Measurements from ENCODE around the gene GALT.
"Not testable (repeated sequence)": the region's sequence is repeated elsewhere in the genome, so short reads cannot be mapped to it uniquely, and the experiment has no call there.

Gene GALT

DNA sequence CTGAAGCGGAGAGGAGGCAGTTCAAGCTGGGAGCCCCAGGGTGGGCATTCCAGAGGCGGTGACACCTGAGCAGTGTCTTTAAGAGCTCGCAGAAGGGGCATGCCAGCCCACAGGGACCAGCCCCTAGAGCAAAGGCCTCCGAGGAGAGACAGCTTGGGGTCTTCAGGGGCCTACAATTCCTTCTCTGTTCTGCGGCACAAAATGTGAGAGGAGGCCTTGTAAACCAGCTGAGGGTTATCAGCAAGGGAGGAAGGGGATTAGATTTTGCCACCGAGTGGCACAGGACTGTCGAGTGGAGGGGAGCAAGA, 8.4 kb upstream of the GALT start:
- Histone ChIP-seq H3K4me3 (ENCODE audit: extremely low read depth, insufficient read depth, low read length, poor library complexity, severe bottlenecking) (peak overlapping the region; percentile 61), H3K27ac (ENCODE audit: low read depth, low read length, severe bottlenecking) (no peak overlapping the region), H3K9me3 (ENCODE audit: control insufficient read depth, low read length) (no peaks in the 10 kb centered on the region), H3K4me1 (ENCODE audit: control insufficient read depth, insufficient read depth, low read length, poor library complexity, severe bottlenecking) (peaks cover 9% of the 10 kb centered on the region), H3K36me3 (ENCODE audit: control insufficient read depth, insufficient read depth, low read length) (no peaks in the 10 kb centered on the region)
- WGBS, 2 experiments (ENCODE audit: insufficient coverage in 2 of 2) = 36 to 37% methylated on average over 7 of the region's 7 CpGs

DNA sequence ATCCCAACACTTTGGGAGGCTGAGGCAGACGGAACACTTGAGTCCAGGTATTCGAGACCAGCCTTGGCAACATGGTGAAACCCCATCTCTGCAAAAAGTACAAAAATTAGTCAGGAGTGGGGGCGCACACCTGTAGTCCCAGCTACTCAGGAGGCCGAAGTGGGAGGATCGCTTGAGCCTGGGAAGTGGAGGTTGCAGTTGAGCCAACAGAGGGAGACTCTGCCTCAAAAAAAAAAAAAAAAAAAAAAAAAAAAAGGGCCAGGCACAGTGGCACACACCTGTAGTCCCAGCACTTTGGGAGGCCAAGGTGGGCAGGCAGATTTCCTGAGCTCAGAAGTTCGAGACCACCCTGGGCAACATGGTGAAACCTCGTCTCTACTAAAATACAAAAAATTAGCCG, 7.2 kb upstream of the GALT start:
- 89 to 95% methylated on average over 5 to 6 of the region's 8 CpGs for WGBS, 2 experiments (ENCODE audit: insufficient coverage in 2 of 2)
- not testable (repeated sequence) for H3K36me3 ChIP-seq (ENCODE audit: control insufficient read depth, insufficient read depth, low read length); H3K9me3 ChIP-seq (ENCODE audit: control insufficient read depth, low read length); H3K4me3 ChIP-seq (ENCODE audit: extremely low read depth, insufficient read depth, low read length, poor library complexity, severe bottlenecking); H3K4me1 ChIP-seq (ENCODE audit: control insufficient read depth, insufficient read depth, low read length, poor library complexity, severe bottlenecking); H3K27ac ChIP-seq (ENCODE audit: low read depth, low read length, severe bottlenecking)

DNA sequence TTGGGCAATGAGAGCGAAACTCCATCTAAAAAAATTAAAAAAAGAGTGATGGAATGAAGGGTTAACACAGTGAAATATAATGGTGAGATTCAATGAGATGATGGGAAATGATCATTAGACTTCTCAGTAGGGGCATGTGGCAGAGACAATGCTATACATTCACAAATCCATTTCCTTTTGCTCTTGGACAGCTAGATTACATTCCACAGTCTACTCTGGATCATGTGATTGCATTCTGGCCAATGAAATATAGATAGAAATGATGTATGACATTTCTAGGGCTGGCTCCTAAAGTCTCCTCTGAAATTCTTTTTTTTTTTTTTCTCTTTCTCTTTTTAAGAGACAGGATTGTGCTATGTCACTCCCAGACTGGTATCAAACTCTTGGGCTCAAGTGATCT, 3.8 kb upstream of the GALT start:
- Histone ChIP-seq H3K4me3 (ENCODE audit: extremely low read depth, insufficient read depth, low read length, poor library complexity, severe bottlenecking) (no peak overlapping the region), H3K27ac (ENCODE audit: low read depth, low read length, severe bottlenecking) (no peak overlapping the region), H3K36me3 (ENCODE audit: control insufficient read depth, insufficient read depth, low read length) (no peaks in the 10 kb centered on the region), H3K4me1 (ENCODE audit: control insufficient read depth, insufficient read depth, low read length, poor library complexity, severe bottlenecking) (peaks cover 10% of the 10 kb centered on the region), H3K9me3 (ENCODE audit: control insufficient read depth, low read length) (no peaks in the 10 kb centered on the region)
- 100% methylated on average over 1 of the region's 1 CpG; no CpG with 5 or more reads in 1 of the 2 experiments for WGBS, 2 experiments (ENCODE audit: insufficient coverage in 2 of 2)

DNA sequence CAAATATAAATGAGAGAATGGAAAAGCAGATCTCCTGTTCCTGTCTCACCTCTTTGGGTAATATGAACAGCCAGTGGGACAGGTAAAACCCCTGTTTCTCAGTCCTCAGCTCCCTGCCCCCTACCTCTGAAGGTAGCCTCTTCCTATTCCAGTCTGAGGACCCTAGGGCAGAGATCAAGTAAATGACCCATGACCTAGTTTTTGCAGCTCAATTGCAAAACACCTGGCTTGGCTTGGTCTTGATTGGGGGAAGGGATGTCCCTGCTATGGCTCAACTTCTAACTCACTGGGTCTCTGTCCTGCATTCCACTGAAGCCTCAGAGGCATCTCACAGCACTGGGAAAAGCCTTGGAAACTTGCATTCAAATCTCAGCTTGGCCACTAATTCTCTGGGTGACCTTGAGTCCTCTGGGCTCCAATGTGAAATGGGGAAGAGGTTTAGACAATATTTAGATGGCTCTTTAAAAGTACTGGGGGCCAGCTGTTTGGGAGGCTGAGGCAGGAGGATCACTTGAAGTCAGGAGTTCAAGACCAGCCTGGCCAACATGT, 1.6 kb upstream of the GALT start:
- Histone ChIP-seq H3K9me3 (ENCODE audit: control insufficient read depth, low read length) (no peaks in the 10 kb centered on the region), H3K4me1 (ENCODE audit: control insufficient read depth, insufficient read depth, low read length, poor library complexity, severe bottlenecking) (peaks cover 6% of the 10 kb centered on the region), H3K27ac (ENCODE audit: low read depth, low read length, severe bottlenecking) (no peak overlapping the region), H3K4me3 (ENCODE audit: extremely low read depth, insufficient read depth, low read length, poor library complexity, severe bottlenecking) (no peak overlapping the region), H3K36me3 (ENCODE audit: control insufficient read depth, insufficient read depth, low read length) (peaks cover 17% of the 10 kb centered on the region)

GRCh38 chr9:34647084-34647403, 569 bp downstream of the GALT start:
- Histone ChIP-seq H3K4me3 (ENCODE audit: extremely low read depth, insufficient read depth, low read length, poor library complexity, severe bottlenecking) (peak overlapping the region; percentile 73), H3K27ac (ENCODE audit: low read depth, low read length, severe bottlenecking) (peak overlapping the region; percentile 83), H3K9me3 (ENCODE audit: control insufficient read depth, low read length) (no peaks in the 10 kb centered on the region), H3K4me1 (ENCODE audit: control insufficient read depth, insufficient read depth, low read length, poor library complexity, severe bottlenecking) (peaks cover 6% of the 10 kb centered on the region), H3K36me3 (ENCODE audit: control insufficient read depth, insufficient read depth, low read length) (peaks cover 22% of the 10 kb centered on the region)
- WGBS, 2 experiments (ENCODE audit: insufficient coverage in 2 of 2) = 12 to 13% methylated on average over 8 of the region's 8 CpGs

- Histone ChIP-seq H3K36me3 (ENCODE audit: control insufficient read depth, insufficient read depth, low read length) (peaks cover 22% of the 10 kb centered on the region), H3K27ac (ENCODE audit: low read depth, low read length, severe bottlenecking) (no peak overlapping the region), H3K4me3 (ENCODE audit: extremely low read depth, insufficient read depth, low read length, poor library complexity, severe bottlenecking) (peak overlapping the region; percentile 73), H3K4me1 (ENCODE audit: control insufficient read depth, insufficient read depth, low read length, poor library complexity, severe bottlenecking) (peaks cover 11% of the 10 kb centered on the region), H3K9me3 (ENCODE audit: control insufficient read depth, low read length) (no peaks in the 10 kb centered on the region)
- WGBS, 2 experiments (ENCODE audit: insufficient coverage in 2 of 2) = 92 to 97% methylated on average over 8 to 10 of the region's 10 CpGs
These were observed 1.2 kb downstream of the GALT start for GRCh38 chr9:34647651-34648050.

DNA sequence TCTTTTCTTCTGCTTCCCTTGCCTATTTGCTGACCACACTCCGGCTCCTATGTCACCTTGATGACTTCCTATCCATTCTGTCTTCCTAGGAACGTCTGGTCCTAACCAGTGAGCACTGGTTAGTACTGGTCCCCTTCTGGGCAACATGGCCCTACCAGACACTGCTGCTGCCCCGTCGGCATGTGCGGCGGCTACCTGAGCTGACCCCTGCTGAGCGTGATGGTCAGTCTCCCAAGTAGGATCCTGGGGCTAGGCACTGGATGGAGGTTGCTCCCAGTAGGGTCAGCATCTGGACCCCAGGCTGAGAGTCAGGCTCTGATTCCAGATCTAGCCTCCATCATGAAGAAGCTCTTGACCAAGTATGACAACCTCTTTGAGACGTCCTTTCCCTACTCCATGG, 2.2 kb downstream of the GALT start:
- Histone ChIP-seq H3K27ac (ENCODE audit: low read depth, low read length, severe bottlenecking) (no peak overlapping the region), H3K36me3 (ENCODE audit: control insufficient read depth, insufficient read depth, low read length) (peaks cover 22% of the 10 kb centered on the region)
- 96 to 98% methylated on average over 5 to 8 of the region's 8 CpGs for WGBS, 2 experiments (ENCODE audit: insufficient coverage in 2 of 2)

DNA sequence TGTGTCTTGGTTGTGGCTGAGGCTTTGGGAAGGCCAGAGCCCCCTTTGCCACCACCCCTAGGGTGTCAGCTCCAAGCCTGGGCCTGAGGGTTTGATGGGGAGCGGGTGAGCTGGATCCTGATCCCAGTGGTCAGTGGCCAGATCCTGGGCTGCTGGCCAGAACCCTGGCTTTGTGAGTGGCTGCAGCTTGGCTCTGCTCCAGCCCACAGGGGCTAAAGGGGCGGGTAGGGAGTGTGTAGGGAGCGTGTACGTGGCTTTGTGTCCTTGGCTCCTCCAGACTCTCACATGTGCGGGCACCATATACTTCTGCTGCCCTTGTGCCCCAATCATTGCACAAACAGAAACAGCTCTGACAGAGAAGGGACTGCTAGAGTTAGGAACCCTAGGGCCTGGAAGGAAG, 4.3 kb downstream of the GALT start:
- no peak overlapping the region for H3K4me3 ChIP-seq (ENCODE audit: extremely low read depth, insufficient read depth, low read length, poor library complexity, severe bottlenecking)
- WGBS, 2 experiments (ENCODE audit: insufficient coverage in 2 of 2) = 89 to 94% methylated on average over 1 to 4 of the region's 5 CpGs
- peaks cover 29% of the 10 kb centered on the region for H3K4me1 ChIP-seq (ENCODE audit: control insufficient read depth, insufficient read depth, low read length, poor library complexity, severe bottlenecking)
- H3K27ac ChIP-seq (ENCODE audit: low read depth, low read length, severe bottlenecking) = no peak overlapping the region
- peaks cover 22% of the 10 kb centered on the region for H3K36me3 ChIP-seq (ENCODE audit: control insufficient read depth, insufficient read depth, low read length)
- no peaks in the 10 kb centered on the region for H3K9me3 ChIP-seq (ENCODE audit: control insufficient read depth, low read length)

More for the DNA sequence above, 2.2 kb downstream of the GALT start:
- Histone ChIP-seq H3K4me3 (ENCODE audit: extremely low read depth, insufficient read depth, low read length, poor library complexity, severe bottlenecking) (no peak overlapping the region), H3K4me1 (ENCODE audit: control insufficient read depth, insufficient read depth, low read length, poor library complexity, severe bottlenecking) (peaks cover 22% of the 10 kb centered on the region), H3K9me3 (ENCODE audit: control insufficient read depth, low read length) (no peaks in the 10 kb centered on the region)

- 76 to 81% methylated on average over 2 of the region's 4 CpGs for WGBS, 2 experiments (ENCODE audit: insufficient coverage in 2 of 2)
- Histone ChIP-seq H3K4me1 (ENCODE audit: control insufficient read depth, insufficient read depth, low read length, poor library complexity, severe bottlenecking) (peaks cover 26% of the 10 kb centered on the region), H3K9me3 (ENCODE audit: control insufficient read depth, low read length) (no peaks in the 10 kb centered on the region), H3K36me3 (ENCODE audit: control insufficient read depth, insufficient read depth, low read length) (peaks cover 22% of the 10 kb centered on the region), H3K27ac (ENCODE audit: low read depth, low read length, severe bottlenecking) (peak overlapping the region; percentile 59), H3K4me3 (ENCODE audit: extremely low read depth, insufficient read depth, low read length, poor library complexity, severe bottlenecking) (peak overlapping the region; percentile 42)
These were observed 4.8 kb downstream of the GALT start for GRCh38 chr9:34651321-34651720.

DNA sequence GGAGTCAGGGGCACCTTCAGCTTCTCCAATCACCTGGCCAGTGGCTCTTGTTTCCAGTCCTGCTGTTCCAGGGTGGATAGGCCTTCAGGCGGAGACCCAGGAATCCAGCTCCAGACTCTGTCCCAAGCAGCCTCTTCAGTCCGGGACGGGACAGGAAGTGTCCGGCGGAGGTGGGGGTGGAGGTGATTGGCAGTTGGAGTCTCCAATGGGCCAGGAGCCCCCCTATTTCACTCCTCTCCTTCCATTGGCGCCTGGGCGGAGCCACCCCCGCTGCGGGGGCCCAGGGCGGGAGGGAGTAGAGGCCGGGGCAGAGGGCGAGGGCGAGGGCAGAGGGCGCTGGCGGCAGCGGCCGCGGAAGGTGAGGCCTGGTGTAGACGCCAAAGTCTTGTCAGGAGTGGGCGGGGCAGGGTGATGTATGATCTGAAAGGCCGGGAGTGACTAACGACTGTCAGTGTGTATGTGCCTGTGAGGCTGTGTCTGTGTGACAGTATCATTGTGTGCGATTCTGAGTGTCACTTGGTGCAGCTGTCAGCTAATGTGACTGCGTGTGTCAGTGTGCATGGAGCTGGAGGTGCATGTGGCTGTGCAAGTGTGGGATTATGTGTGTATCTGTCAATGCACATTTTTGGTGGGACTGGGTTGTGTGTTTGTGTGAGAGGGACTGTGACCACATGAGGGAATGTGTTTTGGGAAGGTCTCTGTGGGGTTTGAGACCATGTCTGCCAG, 5.6 kb downstream of the GALT start, which contains the start of gene IL11RA:
IL11RA (plus strand) TSS at position 310 of the 726 bp plus-strand sequence. CDS start 3,033 bp downstream, outside the sequence.
- WGBS, 2 experiments (ENCODE audit: insufficient coverage in 2 of 2) = 6 to 7% methylated on average over 12 of the region's 24 CpGs
- peak within 1 kb of the TSS; percentile 42 for H3K4me3 ChIP-seq (ENCODE audit: extremely low read depth, insufficient read depth, low read length, poor library complexity, severe bottlenecking)
- H3K4me1 ChIP-seq (ENCODE audit: control insufficient read depth, insufficient read depth, low read length, poor library complexity, severe bottlenecking) = peaks cover 26% of the 10 kb centered on the region
- no peaks in the 10 kb centered on the region for H3K9me3 ChIP-seq (ENCODE audit: control insufficient read depth, low read length)
- peaks cover 22% of the 10 kb centered on the region for H3K36me3 ChIP-seq (ENCODE audit: control insufficient read depth, insufficient read depth, low read length)
- peak within 1 kb of the TSS; percentile 81 for H3K27ac ChIP-seq (ENCODE audit: low read depth, low read length, severe bottlenecking)

- Histone ChIP-seq H3K9me3 (ENCODE audit: control insufficient read depth, low read length) (no peaks in the 10 kb centered on the region), H3K36me3 (ENCODE audit: control insufficient read depth, insufficient read depth, low read length) (peaks cover 22% of the 10 kb centered on the region), H3K4me3 (ENCODE audit: extremely low read depth, insufficient read depth, low read length, poor library complexity, severe bottlenecking) (peak overlapping the region; percentile 42), H3K27ac (ENCODE audit: low read depth, low read length, severe bottlenecking) (peak overlapping the region; percentile 81), H3K4me1 (ENCODE audit: control insufficient read depth, insufficient read depth, low read length, poor library complexity, severe bottlenecking) (peaks cover 25% of the 10 kb centered on the region)
- 62 to 81% methylated on average over 4 to 5 of the region's 5 CpGs for WGBS, 2 experiments (ENCODE audit: insufficient coverage in 2 of 2)
These were observed 6.1 kb downstream of the GALT start for GRCh38 chr9:34652602-34653000.
